Motor neuron (in vitro differentiated cells): ENCODE data around the gene HK1. TPM values are rescaled to one million over a fixed set of nuclear protein-coding genes. Genes with fewer than 3 reads are reported as not detected.
"Not testable (repeated sequence)": the region's sequence is repeated elsewhere in the genome, so short reads cannot be mapped to it uniquely, and the experiment has no call there.

Experiments
- ATAC-seq, 8 experiments: fragments of 200-7000 bp; cut with Tn5 transposase; replicated peaks in 6 of 8; 2 replicates each; pipeline ENCODE4 v1.8.0; 2021; ENCODE audit warnings: mild to moderate bottlenecking in 8 of 8, moderate library complexity in 8 of 8
- H3K27ac ChIP-seq, 2 donors: fragments of 250-450 bp; sonication (Bioruptor Pico); 2 replicates each; pipeline ENCODE4 v1.9.0; 2021; ENCODE audit warnings: antibody characterized with exemption in 2 of 2, mild to moderate bottlenecking in 2 of 2, moderate library complexity in 1 of 2
- H3K4me1 ChIP-seq, 2 donors: fragments of 250-450 bp; sonication (Bioruptor Pico); replicated peaks in 1 of 2; 2 replicates each; pipeline ENCODE4 v1.6.1; 2021; ENCODE audit warnings: antibody characterized with exemption in 2 of 2, mild to moderate bottlenecking in 2 of 2, moderate library complexity in 1 of 2
- H3K4me3 ChIP-seq, 5 donors: fragments of 250-450 bp; sonication (Bioruptor Pico); 2 replicates each; pipeline ENCODE4 v1.9.0; 2021; ENCODE audit warnings: antibody characterized with exemption in 5 of 5, mild to moderate bottlenecking in 5 of 5, moderate library complexity in 4 of 5
- WGBS, 10 experiments: fragments of 450-650 bp; shearing (Covaris generic); methylation state at CpG; one replicate each; pipeline ENCODE4 v1.0.0; 2022; 5-methylcytosine and 5-hydroxymethylcytosine counted together
- in situ Hi-C, 9 experiments: fragments of 400-800 bp; cut with MboI; loops; one replicate each; pipeline ENCODE4 v1.15.0; 2021; ENCODE audit warnings: low sequenced_read_pairs in 9 of 9, low pct_unique_long_range_greater_than_20kb in 2 of 9; ENCODE audit not compliant: unreplicated experiment in 9 of 9
- total RNA-seq, 8 experiments: library from RNA; unstranded; fragments of 300-600 nt; gene quantifications; 2 replicates each; pipeline versions ENCODE4 v1.2.3 to v1.2.4, GENCODE V29; 2022

The HK1 gene
- total RNA-seq, 8 experiments from 2014 or later: 53.8 to 113 (median 83.7) TPM

DNA sequence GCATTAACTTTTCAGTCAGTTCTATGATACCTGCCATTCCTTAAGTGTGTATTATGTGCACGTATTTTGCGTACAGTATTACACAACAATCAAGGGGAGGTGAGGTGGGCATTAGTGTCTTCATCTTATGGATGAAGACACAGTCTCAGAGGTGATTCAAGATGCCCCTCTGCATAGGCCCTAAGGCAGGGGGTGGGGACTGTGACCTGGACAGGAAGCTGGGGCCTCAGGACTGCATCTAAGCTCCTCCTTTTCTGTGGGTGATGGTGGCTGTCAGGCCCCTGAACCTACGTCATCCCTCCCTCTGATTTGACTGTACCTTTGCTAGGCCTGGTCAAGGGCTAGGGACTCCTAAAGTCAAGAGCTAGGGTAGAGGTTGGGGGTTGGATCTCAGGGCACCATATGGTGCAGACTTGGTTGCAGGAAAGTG lies 38.9 kb downstream of the HK1 start:
- no peak overlapping the region for H3K4me3 ChIP-seq
- in situ Hi-C loops: no loop called here
- 100% methylated on average over 1 to 3 of the region's 3 CpGs; no CpG with 5 or more reads in 7 of the 10 experiments for WGBS, 10 experiments
- peak overlapping the region in 1 of 2 donors; percentile 87 for H3K27ac ChIP-seq
- ATAC-seq: no peak
- H3K4me1 ChIP-seq: peaks cover 35 to 40% of the 10 kb centered on the region in 2 donors

GRCh38 chr10:69317626-69318105 lies 39.4 kb downstream of the HK1 start:
- ATAC-seq: no peak
- peak overlapping the region; percentile 65 to 90 (median 72) for H3K4me3 ChIP-seq
- 67 to 100% (median 89%) methylated on average over 2 to 3 of the region's 8 CpGs; no CpG with 5 or more reads in 7 of the 10 experiments for WGBS, 10 experiments
- H3K27ac ChIP-seq: peak overlapping the region; percentile 78 to 87
- H3K4me1 ChIP-seq: peaks cover 35 to 39% of the 10 kb centered on the region in 2 donors
- in situ Hi-C loops: no loop called here

GRCh38 chr10:69318106-69318866 lies 40.0 kb downstream of the HK1 start:
- peak overlapping the region; percentile 65 to 90 (median 72) for H3K4me3 ChIP-seq
- in situ Hi-C loops: no loop called here
- WGBS, 10 experiments: 0% methylated on average over 21 of the region's 90 CpGs; no CpG with 5 or more reads in 9 of the 10 experiments

DNA sequence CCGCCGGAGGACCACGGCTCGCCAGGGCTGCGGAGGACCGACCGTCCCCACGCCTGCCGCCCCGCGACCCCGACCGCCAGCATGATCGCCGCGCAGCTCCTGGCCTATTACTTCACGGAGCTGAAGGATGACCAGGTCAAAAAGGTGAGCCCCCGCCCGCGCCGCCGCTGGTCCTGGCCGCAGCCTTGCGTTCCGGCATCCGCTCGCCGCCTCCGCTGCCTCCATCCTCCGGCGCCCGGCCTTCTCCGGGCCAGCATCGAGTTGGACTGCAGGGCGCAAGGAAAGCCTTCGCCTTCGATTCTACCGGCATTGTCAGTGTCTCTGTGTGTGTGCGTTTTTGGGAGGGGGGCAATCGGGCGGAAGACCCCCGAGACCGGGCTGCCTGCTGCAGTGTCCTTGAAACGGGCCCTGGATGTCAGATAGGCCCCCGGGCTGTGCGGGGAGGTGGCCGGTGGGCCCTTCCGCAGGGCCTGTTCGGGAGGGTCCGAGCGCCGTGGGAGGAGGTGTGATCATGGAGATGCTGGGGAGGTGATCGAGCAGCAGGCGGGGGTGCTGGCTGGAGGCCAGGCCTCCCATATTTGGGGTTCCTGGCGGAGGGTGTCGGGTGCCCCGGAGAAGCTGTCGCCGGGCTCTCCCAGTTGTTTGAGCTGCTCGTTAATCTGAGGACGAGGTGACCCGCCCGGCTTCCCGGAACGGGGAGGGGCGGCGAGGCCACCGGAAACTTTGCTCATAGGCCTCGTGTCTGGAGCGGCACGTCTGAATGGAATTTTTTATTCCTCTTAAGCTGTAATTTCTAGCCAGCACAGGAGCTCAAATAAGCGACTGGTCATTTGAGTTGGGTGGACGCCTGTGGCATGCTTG lies 40.8 kb downstream of the HK1 start:
- Histone ChIP-seq H3K4me3 (peak overlapping the region; percentile 65 to 90 (median 72)), H3K4me1 (peaks cover 35% of the 10 kb centered on the region in 2 donors), H3K27ac (peak overlapping the region; percentile 43 to 56)
- 0 to 4% (median 0%) methylated on average over 1 to 12 of the region's 73 CpGs; no CpG with 5 or more reads in 5 of the 10 experiments for WGBS, 10 experiments
- peak; percentile 31 to 57 (median 40) for ATAC-seq
- in situ Hi-C loops: no loop called here

More at GRCh38 chr10:69318106-69318866, 40.0 kb downstream of the HK1 start:
- Histone ChIP-seq H3K4me1 (peaks cover 35% of the 10 kb centered on the region in 2 donors), H3K27ac (peak overlapping the region; percentile 78 to 87)
- ATAC-seq: peak; percentile 67 to 94 (median 92)

- peak overlapping the region; percentile 65 to 90 (median 72) for H3K4me3 ChIP-seq
- 33 to 60% (median 54%) methylated on average over 1 to 7 of the region's 9 CpGs; no CpG with 5 or more reads in 3 of the 10 experiments for WGBS, 10 experiments
- in situ Hi-C loops: no loop called here
- H3K4me1 ChIP-seq: peaks cover 35% of the 10 kb centered on the region in 2 donors
- no peak overlapping the region for H3K27ac ChIP-seq
- ATAC-seq: no peak
These were observed 41.6 kb downstream of the HK1 start for GRCh38 chr10:69319841-69320316.

DNA sequence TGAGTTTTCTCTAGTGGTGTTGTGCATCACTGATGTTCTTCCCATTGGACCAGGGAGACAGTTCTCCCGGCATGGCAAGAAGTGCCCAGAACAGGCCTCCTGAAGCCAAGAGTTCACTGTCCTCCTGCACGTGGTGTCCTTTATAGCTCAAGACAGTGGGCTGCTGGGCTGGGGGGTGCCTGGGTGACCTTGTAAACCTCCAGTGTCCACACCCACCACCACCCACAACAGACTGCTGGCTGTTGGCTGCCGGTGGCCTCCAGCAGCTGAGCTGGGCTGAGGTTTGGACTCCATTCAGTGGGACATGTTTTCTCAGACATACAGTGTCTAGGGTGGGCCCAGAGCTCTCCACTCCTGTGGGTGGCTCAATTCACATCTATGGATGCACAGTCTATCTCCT lies 42.2 kb downstream of the HK1 start:
- H3K4me3 ChIP-seq: peak overlapping the region in 2 of 5 donors; percentile 66 to 90
- peaks cover 35 to 38% of the 10 kb centered on the region in 2 donors for H3K4me1 ChIP-seq
- in situ Hi-C loops: no loop called here
- no peak for ATAC-seq
- no peak overlapping the region for H3K27ac ChIP-seq
- 0 to 100% (median 60%) methylated on average over 1 to 2 of the region's 3 CpGs; no CpG with 5 or more reads in 7 of the 10 experiments for WGBS, 10 experiments

DNA sequence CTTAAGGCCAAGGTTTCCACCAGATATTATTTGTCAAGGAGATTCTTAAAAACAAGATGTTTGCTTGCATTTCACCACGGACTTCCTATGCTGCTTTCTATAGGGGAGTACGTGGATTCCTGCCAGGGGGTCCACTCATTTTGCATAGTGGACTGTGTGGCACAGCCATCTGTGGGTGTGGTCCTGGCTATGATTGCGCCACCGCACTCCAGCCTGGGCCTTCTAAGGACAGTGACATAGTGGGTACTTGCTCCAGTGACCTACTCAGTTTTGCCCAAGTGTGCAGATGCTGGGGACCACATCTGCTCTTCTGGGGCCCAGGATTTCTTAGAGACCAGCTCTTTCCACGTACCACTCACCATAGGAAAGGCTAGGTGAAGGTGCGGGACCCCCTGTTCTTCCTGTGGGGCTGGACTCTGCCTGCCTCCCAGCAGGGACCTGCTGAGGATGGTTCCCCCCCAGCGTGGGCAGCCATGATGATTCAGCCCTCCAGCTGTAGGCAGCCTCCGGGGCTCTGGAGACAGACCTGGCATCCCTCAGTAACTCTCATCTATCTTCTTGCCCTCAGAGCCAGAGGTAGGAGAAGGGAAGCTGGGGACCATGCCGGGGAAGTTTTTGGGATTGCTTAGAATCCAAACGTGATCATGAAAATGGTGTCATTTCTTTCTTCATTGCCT lies 42.9 kb downstream of the HK1 start:
- no peak for ATAC-seq
- H3K4me1 ChIP-seq: peaks cover 36 to 40% of the 10 kb centered on the region in 2 donors
- WGBS, 10 experiments: 17 to 100% (median 78%) methylated on average over 1 to 6 of the region's 10 CpGs; no CpG with 5 or more reads in 4 of the 10 experiments
- H3K27ac ChIP-seq: no peak overlapping the region
- in situ Hi-C loops: no loop called here
- no peak overlapping the region for H3K4me3 ChIP-seq

- ATAC-seq: no peak
- no peak overlapping the region for H3K27ac ChIP-seq
- in situ Hi-C loops: no loop called here
- peaks cover 33 to 39% of the 10 kb centered on the region in 2 donors for H3K4me1 ChIP-seq
- 68 to 100% (median 83%) methylated on average over 1 to 5 of the region's 5 CpGs; no CpG with 5 or more reads in 5 of the 10 experiments for WGBS, 10 experiments
- no peak overlapping the region for H3K4me3 ChIP-seq
These were observed 43.6 kb downstream of the HK1 start for GRCh38 chr10:69321865-69322264.

GRCh38 chr10:69322346-69322745 lies 44.0 kb downstream of the HK1 start:
- in situ Hi-C loops, H3K27ac ChIP-seq, ATAC-seq, H3K4me3 ChIP-seq: not testable (repeated sequence)
- H3K4me1 ChIP-seq: peaks cover 28 to 34% of the 10 kb centered on the region in 2 donors
- WGBS, 10 experiments: 86 to 100% (median 100%) methylated on average over 1 to 3 of the region's 7 CpGs; no CpG with 5 or more reads in 4 of the 10 experiments

DNA sequence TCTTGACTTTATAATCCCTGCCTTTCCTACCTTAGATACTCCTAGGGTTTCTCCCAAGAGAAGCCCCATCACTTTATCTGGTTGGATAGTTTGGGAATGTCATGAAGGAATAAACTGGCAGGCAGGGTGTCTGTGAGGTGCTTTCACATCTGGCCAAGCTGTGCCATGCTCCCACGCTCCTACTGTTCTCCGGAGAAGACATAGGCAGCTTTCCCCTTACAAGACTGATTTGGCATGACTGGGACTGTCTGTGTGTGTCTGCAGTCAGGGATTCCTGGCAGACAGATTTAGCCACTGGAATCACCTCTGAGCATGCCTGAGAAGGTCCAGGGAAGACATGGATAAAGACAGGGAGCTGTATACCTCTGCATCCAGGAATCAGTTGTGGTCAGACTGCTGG lies 45.3 kb downstream of the HK1 start:
- 61 to 80% methylated on average over 2 of the region's 2 CpGs; no CpG with 5 or more reads in 8 of the 10 experiments for WGBS, 10 experiments
- Histone ChIP-seq H3K27ac (no peak overlapping the region), H3K4me3 (no peak overlapping the region), H3K4me1 (peaks cover 30 to 40% of the 10 kb centered on the region in 2 donors)
- in situ Hi-C loops: no loop called here
- ATAC-seq: no peak

DNA sequence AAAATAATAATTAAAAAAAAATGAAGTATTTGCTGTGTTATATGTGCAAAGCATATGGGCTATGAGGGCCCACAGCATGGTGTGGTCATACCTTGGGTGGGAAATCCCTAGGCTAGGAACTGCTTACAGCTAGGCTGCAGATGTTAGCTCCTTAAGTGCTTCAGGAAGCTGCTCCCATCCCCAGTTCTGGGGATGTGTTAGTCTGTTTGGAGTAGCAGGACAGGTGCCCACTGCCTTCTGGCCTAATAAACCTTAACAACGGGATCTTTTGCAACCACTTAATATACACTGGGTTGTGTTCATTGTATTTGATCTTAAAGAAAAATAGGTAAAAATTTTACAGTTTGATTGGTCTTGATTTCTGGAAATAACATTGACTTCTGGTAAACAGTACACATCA lies 46.3 kb downstream of the HK1 start:
- H3K4me1 ChIP-seq: peaks cover 30 to 41% of the 10 kb centered on the region in 2 donors
- no peak overlapping the region for H3K27ac ChIP-seq
- in situ Hi-C loops: no loop called here
- WGBS, 10 experiments: 40 to 100% (median 85%) methylated on average over 1 of the region's 1 CpG; no CpG with 5 or more reads in 4 of the 10 experiments
- ATAC-seq: peak in 2 of 8 experiments; percentile 7 to 9
- H3K4me3 ChIP-seq: no peak overlapping the region
